Heart left ventricle (tissue), 13 donors: Measurements from ENCODE around the gene TIGD4.

Source experiments
- POLR2A ChIP-seq, 2 donors: fragments of 450-650 bp; IDR thresholded peaks; one replicate each; pipeline ENCODE4 v1.6.1; 2017; ENCODE audit warnings: antibody characterized with exemption in 2 of 2, mild to moderate bottlenecking in 2 of 2, moderate library complexity in 2 of 2
- TF ChIP-seq, protein P1 (sequence below), 12 donors: fragments of 200-600 bp; sonication (generic) in 4 of 12; IDR thresholded peaks; one replicate each; pipeline versions ENCODE4 v1.5.0 to v1.8.0; 2018 to 2022; ENCODE audit warnings: antibody characterized with exemption in 12 of 12, mild to moderate bottlenecking in 5 of 12
- donor health status: ischemic (EF 13 %, LVEDD 7.1; RV severe dilation, severe dysfunction).
- donor health status: DM: no; HTN: yes; CAD: no.
- donor health status: DM: no; HTN: no; CAD: no.
- donor health status: ischemic (EF 25% LVEDD 6.9; RV normal size, moderate dysfunction).
- donor health status: ischemic (EF 25% LVEDD 5.7; RV mildly dilated, moderate dysfunction).
- donor health status: ischemic (EF 35%, LVEDD 5.7; RV mildly dilated, moderate dysfunction).
- donor health status: nonischemic (EF 11% LVEDD 7.7; RV severe dilation, severe dysfunction).
- donor health status: DM: yes; HTN: yes; CAD: no.
- donor health status: PGD.
- donor health status: ischemic (EF 29% LVEDD 5.4; RV normal size, mild dysfunction).
- donor health status: nonischemic (EF 23%, LVEDD 6.1; RV moderate dilation, normal function).

DNA sequence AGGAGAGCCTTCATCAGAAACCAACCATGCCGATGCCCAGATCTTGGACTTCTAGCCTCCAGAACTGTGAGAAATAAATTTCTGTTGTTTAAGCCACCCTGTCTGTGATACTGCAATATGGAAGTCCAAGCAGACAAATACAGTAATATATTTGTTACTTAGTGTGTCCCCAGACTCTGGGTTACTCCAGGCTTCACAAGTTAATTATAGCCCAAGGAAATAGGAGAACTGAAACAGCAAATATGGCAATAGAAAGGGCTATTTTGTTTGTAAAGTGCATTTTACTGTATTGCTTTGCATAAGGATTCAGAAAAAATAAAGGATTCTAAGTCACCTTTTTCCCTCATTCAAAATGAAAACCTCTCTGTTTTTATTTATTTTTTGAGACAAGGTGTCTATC, 15.7 kb downstream of the TIGD4 start:
- TF ChIP-seq, protein P1, sequence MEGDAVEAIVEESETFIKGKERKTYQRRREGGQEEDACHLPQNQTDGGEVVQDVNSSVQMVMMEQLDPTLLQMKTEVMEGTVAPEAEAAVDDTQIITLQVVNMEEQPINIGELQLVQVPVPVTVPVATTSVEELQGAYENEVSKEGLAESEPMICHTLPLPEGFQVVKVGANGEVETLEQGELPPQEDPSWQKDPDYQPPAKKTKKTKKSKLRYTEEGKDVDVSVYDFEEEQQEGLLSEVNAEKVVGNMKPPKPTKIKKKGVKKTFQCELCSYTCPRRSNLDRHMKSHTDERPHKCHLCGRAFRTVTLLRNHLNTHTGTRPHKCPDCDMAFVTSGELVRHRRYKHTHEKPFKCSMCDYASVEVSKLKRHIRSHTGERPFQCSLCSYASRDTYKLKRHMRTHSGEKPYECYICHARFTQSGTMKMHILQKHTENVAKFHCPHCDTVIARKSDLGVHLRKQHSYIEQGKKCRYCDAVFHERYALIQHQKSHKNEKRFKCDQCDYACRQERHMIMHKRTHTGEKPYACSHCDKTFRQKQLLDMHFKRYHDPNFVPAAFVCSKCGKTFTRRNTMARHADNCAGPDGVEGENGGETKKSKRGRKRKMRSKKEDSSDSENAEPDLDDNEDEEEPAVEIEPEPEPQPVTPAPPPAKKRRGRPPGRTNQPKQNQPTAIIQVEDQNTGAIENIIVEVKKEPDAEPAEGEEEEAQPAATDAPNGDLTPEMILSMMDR (IDR thresholded peaks at IDR 0.05) = no peak
- TF ChIP-seq POLR2A (IDR thresholded peaks at IDR 0.05) = no peak
